Measurements from ENCODE around the gene XRRA1.

XRRA1 gene

DNA sequence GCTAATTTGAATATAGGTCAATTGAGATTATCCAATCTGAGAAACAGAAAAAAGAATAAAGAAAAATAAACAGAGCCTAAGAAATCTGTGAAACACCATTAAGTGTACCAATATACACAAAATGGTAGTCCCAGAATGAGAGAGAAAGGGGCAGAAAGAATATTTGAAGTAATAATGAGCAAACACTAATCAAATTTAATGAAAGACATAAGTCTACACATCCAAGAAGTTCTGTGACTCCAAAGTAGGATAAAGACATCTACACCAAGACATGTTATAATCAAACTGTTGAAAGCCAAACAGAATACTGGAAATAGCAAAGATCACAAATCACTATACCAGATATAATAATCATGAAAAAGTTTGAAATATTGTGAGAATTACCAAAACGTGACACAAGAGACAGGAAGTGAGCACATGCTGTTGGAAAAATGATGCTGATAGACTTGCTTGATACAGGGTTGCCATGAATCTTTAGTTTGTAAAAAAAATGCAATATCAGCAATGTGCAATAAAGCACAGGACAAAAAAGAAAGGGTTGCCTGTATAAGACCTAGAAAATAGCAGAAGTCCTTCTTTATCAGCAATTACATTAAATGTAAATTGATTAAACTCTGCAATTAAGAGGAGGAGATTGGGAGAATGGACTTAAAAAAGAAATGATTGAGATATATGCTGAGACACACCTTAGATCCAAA, 124.5 kb downstream of the XRRA1 start:
- DNase-seq, result no peak

DNA sequence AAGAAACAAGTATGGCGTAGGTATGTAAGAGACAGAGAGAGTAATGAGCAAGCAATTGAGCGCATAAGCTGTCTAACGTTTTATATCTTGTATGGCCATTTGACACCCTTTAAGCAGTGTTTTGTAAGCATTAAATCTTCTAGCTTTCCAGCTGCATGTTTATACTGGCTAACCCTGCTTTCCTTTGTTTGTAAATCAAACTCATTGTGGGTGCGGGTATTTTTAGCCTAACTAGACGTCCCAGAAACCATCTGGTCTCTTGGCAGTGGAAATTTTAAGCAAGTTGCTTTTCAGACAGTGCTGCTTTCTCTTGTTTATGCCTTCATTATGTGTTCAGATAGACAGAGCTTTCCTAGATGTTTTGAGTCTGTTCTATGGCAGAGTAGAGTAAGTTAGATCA, 126.7 kb downstream of the XRRA1 start:
- no peak for DNase-seq

DNA sequence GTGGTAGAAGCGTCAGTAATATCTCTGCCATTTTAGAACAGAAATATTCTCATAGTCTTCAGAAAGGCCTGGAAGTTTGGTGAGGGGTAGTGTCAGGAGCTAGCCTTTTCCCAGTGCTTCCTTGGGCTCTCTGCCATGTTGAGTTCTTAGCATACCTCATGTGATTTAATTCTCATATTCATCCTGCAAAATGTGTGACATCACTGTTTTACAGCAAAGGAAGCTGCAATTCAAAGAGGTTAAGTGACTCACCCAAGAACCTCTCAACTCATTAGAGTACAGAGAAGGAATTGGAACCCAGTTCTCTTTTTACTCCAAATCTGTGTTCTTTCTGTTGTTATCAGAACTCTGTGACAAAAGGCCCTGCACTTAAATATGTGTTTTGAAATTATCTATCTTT, 128.1 kb downstream of the XRRA1 start:
- no peak for DNase-seq

DNA sequence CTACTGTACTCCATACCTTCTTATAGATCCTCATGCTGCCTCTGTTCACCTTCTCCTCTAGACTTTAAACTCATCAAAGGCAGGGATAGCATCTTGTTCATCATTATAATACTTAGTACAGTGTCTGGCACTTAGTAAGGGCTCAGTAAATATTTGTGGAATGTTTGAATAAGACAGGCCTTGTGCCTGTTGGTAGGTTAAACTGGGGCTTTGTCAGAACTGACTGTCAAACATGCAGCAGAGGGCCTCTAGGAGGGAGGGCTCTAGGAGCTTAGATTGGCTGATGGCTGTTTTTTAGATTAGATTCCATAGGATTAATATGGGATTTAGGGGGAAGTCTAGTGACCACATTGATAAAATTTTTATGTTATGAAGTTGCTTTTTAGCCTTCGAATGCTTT, 129.5 kb downstream of the XRRA1 start:
- DNase-seq, result no peak

DNA sequence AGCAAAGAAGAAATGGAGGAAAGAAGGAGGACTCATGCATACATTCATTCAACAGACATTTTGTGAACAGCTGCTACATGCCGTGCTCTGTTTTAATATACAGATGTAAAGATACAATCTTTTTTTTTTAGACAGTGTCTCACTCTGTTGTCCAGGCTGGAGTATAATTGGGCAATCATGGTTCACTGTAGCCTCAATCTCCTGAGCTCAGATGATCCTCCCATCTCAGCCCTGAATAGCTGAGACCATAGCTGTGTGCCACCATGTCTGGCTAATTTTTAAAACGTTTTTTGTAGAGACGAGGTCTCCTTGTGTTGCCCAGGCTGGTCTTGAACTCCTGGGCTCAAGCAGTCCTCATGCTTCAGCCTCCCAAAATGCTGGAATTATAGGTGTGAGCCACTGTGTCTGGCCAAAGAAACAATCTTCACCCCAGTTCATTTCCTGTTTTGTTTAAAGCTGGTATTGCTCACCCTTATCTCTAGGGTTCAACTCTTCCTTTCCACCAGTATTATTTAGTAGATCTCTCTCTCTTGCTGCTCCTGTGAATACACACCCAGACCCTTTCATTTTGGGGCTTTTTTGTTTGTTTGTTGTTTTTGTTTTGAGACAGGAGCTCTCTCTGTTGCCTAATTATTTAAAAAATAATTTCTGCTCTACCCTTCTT, 130.5 kb downstream of the XRRA1 start:
- DNase-seq, result no peak

- DNase-seq, result no peak
Measured at GRCh38 chr11:74816664-74817063, 132.2 kb downstream of the XRRA1 start.

DNA sequence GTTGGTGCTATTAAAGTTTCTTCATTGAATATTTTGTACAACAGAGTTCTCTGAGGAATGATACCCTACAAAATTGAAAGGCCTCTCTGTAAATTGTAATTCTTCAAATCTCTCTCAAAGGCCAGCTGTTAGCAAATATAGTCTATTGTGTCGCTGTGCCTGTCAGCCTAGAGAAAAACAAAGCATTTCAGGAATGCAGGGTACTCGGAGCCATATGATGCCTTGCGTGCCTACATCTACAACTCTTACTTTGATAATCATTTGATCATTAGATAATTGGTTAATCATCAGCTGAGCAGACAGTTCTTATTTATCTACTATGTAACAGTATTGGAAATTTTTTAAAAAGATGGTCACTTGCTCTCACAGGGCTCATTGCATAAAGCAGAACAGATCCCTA, 132.9 kb downstream of the XRRA1 start:
- DNase-seq, result no peak

- no peak for DNase-seq
Measured at GRCh38 chr11:74809801-74810200, 139.1 kb downstream of the XRRA1 start.

- DNase-seq, result no peak
Measured at GRCh38 chr11:74806267-74806666, 142.6 kb downstream of the XRRA1 start.

- no peak for DNase-seq
Measured at GRCh38 chr11:74791333-74792100, 157.4 kb downstream of the XRRA1 start.
